Stomach (tissue), 9 donors: Measurements from ENCODE around the gene PCNP. TPM values are rescaled to one million over a fixed set of nuclear protein-coding genes. Genes with fewer than 3 reads are reported as not detected.
"Not testable (repeated sequence)": the region's sequence is repeated elsewhere in the genome, so short reads cannot be mapped to it uniquely, and the experiment has no call there.

Experiments
- DNase-seq, 2 donors: peaks; one replicate each; pipeline versions ENCODE4 v3.0.0 to v3.0.0-alpha.2; 2013 to 2019
- H3K27ac ChIP-seq, 5 donors: fragments of 200-600 bp in 4 of 5; sonication (generic) in 4 of 5; one replicate each; pipeline ENCODE4 v1.5.1; 2013 to 2019; ENCODE audit warnings: mild to moderate bottlenecking in 1 of 5, moderate library complexity in 1 of 5
- H3K27me3 ChIP-seq, 3 donors: fragments of 200-600 bp; sonication (generic); one replicate each; pipeline ENCODE4 v1.5.1; 2017 to 2019; ENCODE audit warnings: mixed run types in 1 of 3
- H3K36me3 ChIP-seq, 4 donors: fragments of 200-600 bp; sonication (generic); 1 replicate in 3 of 4; 2 replicates in 1 of 4; pipeline ENCODE4 v1.5.1; 2016 to 2019
- H3K4me1 ChIP-seq, 4 donors: fragments of 200-600 bp; sonication (generic); one replicate each; pipeline ENCODE4 v1.5.1; 2016 to 2019
- H3K4me3 ChIP-seq, 4 donors: fragments of 200-600 bp; sonication (generic) in 3 of 4; one replicate each; pipeline ENCODE4 v1.5.1; 2016 to 2019; ENCODE audit warnings: mild to moderate bottlenecking in 1 of 4
- H3K9me3 ChIP-seq, 4 donors: fragments of 200-600 bp; sonication (generic); one replicate each; pipeline ENCODE4 v1.5.1; 2016 to 2019
- CTCF ChIP-seq, 7 experiments: fragments of 450-650 bp in 4 of 7; fragments of 200-600 bp in 3 of 7; sonication (generic) in 3 of 7; IDR thresholded peaks; one replicate each; pipeline ENCODE4 v1.5.1; 2016 to 2019; ENCODE audit warnings: antibody characterized with exemption in 7 of 7, control low read depth in 2 of 7, mild to moderate bottlenecking in 1 of 7
- EP300 ChIP-seq: sonication (generic); formaldehyde crosslinking; IDR thresholded peaks from one replicate; pipeline ENCODE4 v1.6.1; 2017; ENCODE audit warnings: antibody characterized with exemption
- POLR2A ChIP-seq, 4 donors: fragments of 450-650 bp; IDR thresholded peaks; one replicate each; pipeline ENCODE4 v1.6.1; 2016; ENCODE audit warnings: antibody characterized with exemption in 4 of 4, control low read depth in 2 of 4, mild to moderate bottlenecking in 1 of 4, moderate library complexity in 1 of 4
- POLR2AphosphoS5 ChIP-seq, 3 donors: sonication (generic); formaldehyde crosslinking; IDR thresholded peaks; one replicate each; pipeline ENCODE4 v1.6.1; 2016; ENCODE audit warnings: antibody characterized with exemption in 3 of 3
- WGBS, 5 donors: extraction: QIAGEN DNeasy Blood & Tissue Kit in 3 of 5; methylation state at CpG; one replicate each; pipeline versions ENCODE4 v1.1.5 to v1.1.7; 2013 to 2018; 5-methylcytosine and 5-hydroxymethylcytosine counted together
- intact Hi-C: fragments of 100-400 bp; cut with DNase I; formaldehyde crosslinking; loops from one replicate; pipeline ENCODE4 v1.15.1; 2023; ENCODE audit warnings: low total_unique reads
- polyA plus RNA-seq, 3 donors: library from polyadenylated mRNA; stranded (reverse); fragments of 200-250 nt; gene quantifications; one replicate each; pipeline ENCODE4 v1.2.3, GENCODE V29; 2013
- total RNA-seq, 5 donors: library from RNA; depleted of rRNA; stranded (reverse); fragments of >200 nt; gene quantifications; one replicate each; pipeline versions ENCODE4 v1.1.0 to v1.2.3, GENCODE V29; 2014 to 2016
- donor health status: healthy with polysubstance abuse.
- donor health status: Bipolar disorder and iron deficiency.
- donor health status: healthy.

PCNP gene
- total and polyA plus RNA-seq, 8 donors, result 21.7 to 163 (median 87.4) TPM

- intact Hi-C loops, result no loop called here
These were observed 50.9 kb downstream of the PCNP start for GRCh38 chr3:101624857-101625256.

GRCh38 chr3:101625879-101626278 lies 51.9 kb downstream of the PCNP start:
- no peak overlapping the region for H3K27ac ChIP-seq
- 79 to 93% (median 90%) methylated on average over 2 of the region's 2 CpGs for WGBS, 5 donors
- H3K9me3 ChIP-seq, result no peaks in the 10 kb centered on the region
- no peak for TF ChIP-seq EP300
- no peak for TF ChIP-seq POLR2A (IDR thresholded peaks at IDR 0.05)
- no peak for TF ChIP-seq POLR2AphosphoS5 (IDR thresholded peaks at IDR 0.05)
- TF ChIP-seq CTCF (IDR thresholded peaks at IDR 0.05), result no peak
- no peaks in the 10 kb centered on the region for H3K4me1 ChIP-seq
- intact Hi-C loops, result no loop called here
- H3K27me3 ChIP-seq, result no peaks in the 10 kb centered on the region
- H3K36me3 ChIP-seq, result no peaks in the 10 kb centered on the region
- no peak for DNase-seq
- no peak overlapping the region for H3K4me3 ChIP-seq

More at GRCh38 chr3:101624857-101625256, 50.9 kb downstream of the PCNP start:
- no peak for DNase-seq
- TF ChIP-seq POLR2AphosphoS5 (IDR thresholded peaks at IDR 0.05) (no peak), POLR2A (IDR thresholded peaks at IDR 0.05) (no peak), CTCF (IDR thresholded peaks at IDR 0.05) (no peak), EP300 (no peak)
- Histone ChIP-seq H3K4me1 (no peaks in the 10 kb centered on the region), H3K36me3 (no peaks in the 10 kb centered on the region), H3K9me3 (peaks cover 0 to 1% (median 0%) of the 10 kb centered on the region in 4 donors), H3K27ac (no peak overlapping the region), H3K4me3 (no peak overlapping the region), H3K27me3 (no peaks in the 10 kb centered on the region)
- 84 to 93% (median 91%) methylated on average over 2 of the region's 2 CpGs for WGBS, 5 donors

- Histone ChIP-seq H3K9me3 (no peaks in the 10 kb centered on the region), H3K4me1 (no peaks in the 10 kb centered on the region), H3K27me3 (no peaks in the 10 kb centered on the region), H3K4me3 (no peak overlapping the region), H3K27ac (no peak overlapping the region), H3K36me3 (no peaks in the 10 kb centered on the region)
- intact Hi-C loops, result no loop called here
- no peak for DNase-seq
- TF ChIP-seq EP300 (no peak), POLR2A (IDR thresholded peaks at IDR 0.05) (no peak), POLR2AphosphoS5 (IDR thresholded peaks at IDR 0.05) (no peak), CTCF (IDR thresholded peaks at IDR 0.05) (no peak)
These were observed 55.2 kb downstream of the PCNP start for GRCh38 chr3:101629219-101629618.

GRCh38 chr3:101631098-101631796 lies 57.3 kb downstream of the PCNP start:
- H3K4me3 ChIP-seq, result no peak overlapping the region
- intact Hi-C loops, result no loop called here
- no peaks in the 10 kb centered on the region for H3K36me3 ChIP-seq
- no peak for DNase-seq
- peaks cover 0 to 4% (median 0%) of the 10 kb centered on the region in 4 donors for H3K4me1 ChIP-seq
- 88 to 100% (median 95%) methylated on average over 1 of the region's 1 CpG for WGBS, 5 donors
- H3K9me3 ChIP-seq, result no peaks in the 10 kb centered on the region
- no peaks in the 10 kb centered on the region for H3K27me3 ChIP-seq
- H3K27ac ChIP-seq, result no peak overlapping the region
- no peak for TF ChIP-seq POLR2AphosphoS5 (IDR thresholded peaks at IDR 0.05)
- no peak for TF ChIP-seq POLR2A (IDR thresholded peaks at IDR 0.05)
- TF ChIP-seq CTCF (IDR thresholded peaks at IDR 0.05), result no peak
- no peak for TF ChIP-seq EP300

GRCh38 chr3:101631959-101632358 lies 58.0 kb downstream of the PCNP start:
- H3K4me1 ChIP-seq, H3K4me3 ChIP-seq, H3K27ac ChIP-seq, H3K9me3 ChIP-seq, intact Hi-C loops, H3K27me3 ChIP-seq, DNase-seq, H3K36me3 ChIP-seq: not testable (repeated sequence)
- 46 to 66% (median 60%) methylated on average over 8 of the region's 8 CpGs for WGBS, 5 donors
